Measurements from ENCODE around the gene EPS8L2.
"Not testable (repeated sequence)": the region's sequence is repeated elsewhere in the genome, so short reads cannot be mapped to it uniquely, and the experiment has no call there.

Gene EPS8L2

GRCh38 chr11:737366-737765 is 31.3 kb downstream of the EPS8L2 start:
- Histone ChIP-seq H3K4me2 (ENCODE audit: low read length) (peak overlapping the region; percentile 32), H3K9ac (ENCODE audit: low read length) (no peak overlapping the region), H4K20me1 (ENCODE audit: insufficient read depth, low read length) (no peaks in the 10 kb centered on the region), H3K36me3 (replicated peaks; ENCODE audit: low read depth, low read length) (no peaks in the 10 kb centered on the region), H3K4me1 (ENCODE audit: low read length) (no peaks in the 10 kb centered on the region), H3K9me3 (ENCODE audit: insufficient read depth, low read length) (no peaks in the 10 kb centered on the region), H3K27ac (ENCODE audit: low read length) (no peak overlapping the region), H2AFZ (ENCODE audit: low read depth, low read length) (peak overlapping the region; percentile 4; the same call in 1 of the 2 replicates), H3K27me3 (ENCODE audit: low read depth, low read length) (peaks cover 14% of the 10 kb centered on the region), H3K79me2 (ENCODE audit: low read length) (no peaks in the 10 kb centered on the region), H3K4me3 (ENCODE audit: low read length) (peak overlapping the region; percentile 9; the same call in 1 of the 2 replicates)
- TF ChIP-seq CTCF (IDR thresholded peaks at IDR 0.05; ENCODE audit: low read depth, low read length) (no peak), EZH2phosphoT487 (IDR thresholded peaks at IDR 0.05; ENCODE audit: low read depth) (no peak)

GRCh38 chr11:737899-738298 is 31.9 kb downstream of the EPS8L2 start:
- not testable (repeated sequence) for H3K9me3 ChIP-seq (ENCODE audit: insufficient read depth, low read length); H3K36me3 ChIP-seq (replicated peaks; ENCODE audit: low read depth, low read length); H3K79me2 ChIP-seq (ENCODE audit: low read length); H2AFZ ChIP-seq (ENCODE audit: low read depth, low read length); H3K9ac ChIP-seq (ENCODE audit: low read length); H4K20me1 ChIP-seq (ENCODE audit: insufficient read depth, low read length); H3K27ac ChIP-seq (ENCODE audit: low read length); H3K4me1 ChIP-seq (ENCODE audit: low read length)
- Histone ChIP-seq H3K27me3 (ENCODE audit: low read depth, low read length) (peaks cover 14% of the 10 kb centered on the region), H3K4me2 (ENCODE audit: low read length) (peak overlapping the region; percentile 32), H3K4me3 (ENCODE audit: low read length) (0 out of 2 replicates have a peak overlapping the region, but pooled peaks have one; percentile 9)

- Histone ChIP-seq H3K36me3 (replicated peaks; ENCODE audit: low read depth, low read length) (no peaks in the 10 kb centered on the region), H3K9me3 (ENCODE audit: insufficient read depth, low read length) (no peaks in the 10 kb centered on the region), H3K4me2 (ENCODE audit: low read length) (no peak overlapping the region), H4K20me1 (ENCODE audit: insufficient read depth, low read length) (no peaks in the 10 kb centered on the region), H3K27me3 (ENCODE audit: low read depth, low read length) (peaks cover 12% of the 10 kb centered on the region), H3K4me3 (ENCODE audit: low read length) (no peak overlapping the region), H3K79me2 (ENCODE audit: low read length) (peaks cover 4% of the 10 kb centered on the region; the same call in 1 of the 2 replicates), H3K27ac (ENCODE audit: low read length) (no peak overlapping the region), H3K4me1 (ENCODE audit: low read length) (peaks cover 5% of the 10 kb centered on the region), H2AFZ (ENCODE audit: low read depth, low read length) (no peak overlapping the region), H3K9ac (ENCODE audit: low read length) (no peak overlapping the region)
- TF ChIP-seq EZH2phosphoT487 (IDR thresholded peaks at IDR 0.05; ENCODE audit: low read depth) (no peak), CTCF (IDR thresholded peaks at IDR 0.05; ENCODE audit: low read depth, low read length) (no peak)
Observed at GRCh38 chr11:742156-742546, 36.1 kb downstream of the EPS8L2 start.

- no peak overlapping the region for H3K4me2 ChIP-seq (ENCODE audit: low read length)
- no peak overlapping the region for H3K4me3 ChIP-seq (ENCODE audit: low read length)
- no peak overlapping the region for H3K27ac ChIP-seq (ENCODE audit: low read length)
Observed at GRCh38 chr11:742571-743201, 36.7 kb downstream of the EPS8L2 start.

More at GRCh38 chr11:742571-743201, 36.7 kb downstream of the EPS8L2 start:
- Histone ChIP-seq H3K36me3 (replicated peaks; ENCODE audit: low read depth, low read length) (no peaks in the 10 kb centered on the region), H2AFZ (ENCODE audit: low read depth, low read length) (no peak overlapping the region), H3K4me1 (ENCODE audit: low read length) (peaks cover 5% of the 10 kb centered on the region), H4K20me1 (ENCODE audit: insufficient read depth, low read length) (no peaks in the 10 kb centered on the region), H3K9ac (ENCODE audit: low read length) (no peak overlapping the region), H3K9me3 (ENCODE audit: insufficient read depth, low read length) (no peaks in the 10 kb centered on the region), H3K27me3 (ENCODE audit: low read depth, low read length) (peaks cover 6% of the 10 kb centered on the region), H3K79me2 (ENCODE audit: low read length) (peaks cover 9% of the 10 kb centered on the region)
- TF ChIP-seq EZH2phosphoT487 (IDR thresholded peaks at IDR 0.05; ENCODE audit: low read depth): no peak
- no peak for TF ChIP-seq CTCF (IDR thresholded peaks at IDR 0.05; ENCODE audit: low read depth, low read length)

All from OCI-LY3 (cell line).